Hematopoietic multipotent progenitor cell (in vitro differentiated cells): ENCODE data around the gene NIPA2. TPM values are rescaled to one million over a fixed set of nuclear protein-coding genes. Genes with fewer than 3 reads are reported as not detected.
A peak's percentile ranks its signal among the peaks of the same experiment; 100 is the strongest.

Experiments used
- DNase-seq, 3 donors: peaks; one replicate each; pipeline ENCODE4 v3.0.0-alpha.2; 2011 to 2015; ENCODE audit warnings: low read depth in 2 of 3, low spot score in 2 of 3
- total RNA-seq: library from RNA; depleted of rRNA; stranded (reverse); fragments of >200 nt; gene quantifications from one replicate; pipeline ENCODE4 v1.2.3, GENCODE V29; 2012

NIPA2 gene
- total RNA-seq, 1 donor, result 48.5 TPM

GRCh38 chr15:22874966-22875365 is 36.5 kb downstream of the NIPA2 start:
- no peak for DNase-seq

GRCh38 chr15:22877117-22877516 is 38.7 kb downstream of the NIPA2 start:
- no peak for DNase-seq

GRCh38 chr15:22877607-22878006 is 39.1 kb downstream of the NIPA2 start:
- DNase-seq, result no peak

DNA sequence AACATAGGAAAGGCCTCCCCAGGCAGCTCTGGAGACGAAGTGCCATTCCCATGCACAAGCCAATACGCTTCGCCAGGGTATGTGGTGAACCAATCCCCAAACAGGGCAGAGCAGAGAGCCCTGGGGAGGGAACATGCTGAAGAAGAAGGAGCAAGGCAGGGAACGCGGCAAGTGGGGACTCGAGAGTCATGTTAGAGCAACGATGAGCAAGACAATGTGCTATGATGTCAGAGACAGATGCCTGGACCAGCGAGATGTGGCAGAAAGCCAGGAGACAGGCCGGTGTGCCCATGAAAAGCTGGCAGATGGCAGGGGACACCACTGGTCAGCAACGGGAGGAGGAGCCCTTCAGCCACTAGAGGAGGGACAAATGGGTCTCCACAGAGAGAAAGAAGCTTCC is 39.6 kb downstream of the NIPA2 start:
- no peak for DNase-seq

- no peak for DNase-seq
These were observed 41.9 kb downstream of the NIPA2 start for GRCh38 chr15:22880068-22880980.

DNA sequence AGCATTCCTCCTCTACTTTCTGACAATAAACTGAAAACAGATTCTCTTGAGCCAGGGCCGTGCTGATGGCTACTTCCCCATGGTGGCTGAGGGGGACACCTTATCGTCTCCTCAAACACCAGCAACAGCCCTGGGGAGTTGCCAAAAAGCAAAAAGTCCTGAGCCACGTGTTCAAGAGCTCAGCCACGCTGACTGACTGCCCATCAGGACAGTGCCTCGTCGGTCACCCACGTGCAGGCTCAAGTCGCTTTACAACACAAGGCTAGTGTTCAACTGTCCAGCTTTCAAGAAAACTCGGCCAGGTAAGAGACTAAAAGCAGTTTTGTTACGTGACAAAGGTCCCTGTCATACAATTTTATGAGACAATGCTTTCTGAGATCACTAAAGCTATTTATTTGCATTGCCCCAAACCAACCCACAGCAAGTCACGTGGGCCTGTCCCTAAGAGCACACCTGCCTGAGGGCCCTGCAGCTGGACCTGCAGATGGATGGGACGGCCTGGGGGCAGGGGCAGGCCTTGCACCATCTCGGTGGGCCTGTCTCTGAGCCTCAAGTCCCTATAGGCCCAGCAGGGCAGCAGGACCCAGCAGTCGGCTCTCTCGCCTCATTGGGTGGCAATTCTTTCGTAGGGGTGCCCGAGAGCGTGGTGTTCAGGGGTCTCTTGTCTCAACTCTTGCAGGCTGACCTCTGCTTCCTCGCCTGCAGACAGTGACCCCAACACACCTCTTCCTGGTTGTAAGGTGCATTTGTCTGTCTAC is 42.7 kb downstream of the NIPA2 start:
- no peak for DNase-seq

DNA sequence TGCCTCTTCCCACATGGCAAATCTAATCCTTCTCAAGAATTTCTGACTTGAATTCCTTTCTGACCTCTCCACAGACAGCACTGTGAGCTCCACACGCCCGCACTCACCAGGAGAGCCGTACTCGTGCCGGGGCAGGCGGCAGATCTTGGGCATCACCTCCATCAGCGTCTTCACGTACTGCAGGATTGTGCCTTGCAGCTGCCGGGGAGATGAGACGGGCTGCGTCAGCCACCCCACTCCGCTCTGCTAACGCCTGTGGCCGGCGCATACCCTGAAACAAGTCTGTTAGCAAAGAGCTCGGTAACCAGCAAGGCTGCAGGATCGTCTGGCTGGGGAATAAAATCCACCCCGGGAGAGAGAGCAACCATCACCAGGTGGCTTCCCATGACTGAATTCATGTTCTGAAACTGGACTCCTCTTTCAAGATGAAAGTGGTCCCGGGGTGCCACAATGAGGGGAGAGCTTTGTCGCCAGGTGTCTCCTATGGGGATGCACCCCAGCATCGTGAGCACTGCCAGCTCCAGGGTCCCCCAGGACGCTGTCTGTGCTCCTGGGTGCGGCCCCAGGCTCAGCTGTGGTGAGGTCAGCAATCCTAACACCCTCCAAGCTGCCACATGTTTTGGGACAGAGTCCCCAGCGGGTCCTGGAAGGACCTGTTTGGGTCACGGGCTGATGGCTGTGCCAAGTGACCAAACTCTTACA is 43.4 kb downstream of the NIPA2 start:
- no peak for DNase-seq

DNA sequence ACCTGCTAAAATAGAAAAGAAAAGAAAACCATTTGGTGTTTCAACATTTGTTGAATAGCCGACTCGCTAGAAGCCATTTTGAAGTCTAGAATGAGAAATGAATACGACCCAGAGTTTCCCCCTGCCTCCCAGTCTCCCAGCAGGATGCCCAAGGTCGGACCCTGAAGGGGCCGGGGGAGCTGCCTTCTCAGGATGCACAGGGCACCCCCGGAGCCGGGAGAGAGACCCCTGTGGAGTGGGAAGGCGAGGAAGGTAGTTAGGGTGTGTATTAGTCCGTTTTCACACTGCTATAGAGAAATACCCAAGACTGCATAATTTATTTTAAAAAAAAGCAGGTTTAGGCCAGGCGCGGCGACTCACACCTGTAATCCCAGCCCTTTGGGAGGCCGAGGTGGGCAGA is 44.7 kb downstream of the NIPA2 start:
- DNase-seq, result no peak

DNA sequence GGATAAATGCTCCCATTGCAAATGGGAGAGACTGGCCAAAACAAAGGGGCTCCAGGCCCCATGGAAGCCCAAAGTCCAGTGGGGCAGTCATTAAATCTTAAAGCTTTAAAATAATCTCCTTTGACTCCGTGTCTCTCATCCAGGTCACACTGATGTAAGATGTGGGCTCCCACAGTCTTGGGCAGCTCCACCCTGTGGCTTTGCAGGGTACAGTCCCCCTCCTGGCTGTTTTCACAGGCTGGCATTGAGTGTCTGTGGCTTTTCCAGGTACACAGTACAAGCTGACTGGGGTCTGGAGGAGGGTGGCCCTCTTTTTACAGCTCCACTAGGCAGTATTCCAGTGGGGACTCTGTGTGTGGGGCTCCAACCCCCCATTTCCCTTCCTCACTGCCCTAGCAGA is 45.9 kb downstream of the NIPA2 start:
- DNase-seq, result peak in 1 of 3 donors; percentile 21

GRCh38 chr15:22885120-22885519 is 46.7 kb downstream of the NIPA2 start:
- DNase-seq, result no peak

GRCh38 chr15:22887157-22887951 is 48.9 kb downstream of the NIPA2 start:
- no peak for DNase-seq

GRCh38 chr15:22888120-22888859 is 49.8 kb downstream of the NIPA2 start:
- no peak for DNase-seq

DNA sequence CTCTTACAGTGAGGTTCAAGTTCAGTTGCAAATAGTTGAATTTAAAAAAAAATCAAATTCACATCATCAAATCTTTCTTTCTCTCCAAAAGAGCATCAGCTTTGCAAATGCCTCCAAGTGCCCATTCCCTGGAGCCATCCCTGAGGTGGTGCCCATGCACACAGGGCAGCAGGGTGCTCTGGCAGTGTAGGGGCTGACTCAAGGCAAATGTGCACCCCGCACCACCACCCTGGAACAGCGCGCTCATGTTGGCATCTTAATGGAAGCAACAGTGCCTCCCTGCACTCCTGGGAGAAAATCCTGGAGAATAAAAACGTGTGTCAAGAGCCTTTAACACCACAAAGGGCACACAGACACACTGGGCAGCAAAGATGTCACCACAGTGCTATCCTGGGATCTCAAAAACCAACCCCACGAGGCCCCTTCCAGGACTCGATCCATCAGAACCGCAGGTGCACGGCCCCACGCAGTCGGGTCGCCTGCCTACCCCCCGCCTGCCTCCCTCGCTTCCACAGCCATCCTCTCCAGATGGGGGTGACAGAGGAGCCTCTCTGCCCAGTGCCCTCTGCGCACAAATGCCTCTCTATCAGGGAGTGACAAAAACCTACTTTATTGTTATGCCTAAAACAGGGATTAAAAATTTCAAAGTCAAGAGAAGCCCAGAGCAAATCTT is 50.8 kb downstream of the NIPA2 start:
- no peak for DNase-seq

GRCh38 chr15:22890296-22890695 is 51.8 kb downstream of the NIPA2 start:
- no peak for DNase-seq

- no peak for DNase-seq
These were observed 53.2 kb downstream of the NIPA2 start for GRCh38 chr15:22891426-22892210.

GRCh38 chr15:22892333-22892732 is 53.9 kb downstream of the NIPA2 start:
- DNase-seq, result no peak

DNA sequence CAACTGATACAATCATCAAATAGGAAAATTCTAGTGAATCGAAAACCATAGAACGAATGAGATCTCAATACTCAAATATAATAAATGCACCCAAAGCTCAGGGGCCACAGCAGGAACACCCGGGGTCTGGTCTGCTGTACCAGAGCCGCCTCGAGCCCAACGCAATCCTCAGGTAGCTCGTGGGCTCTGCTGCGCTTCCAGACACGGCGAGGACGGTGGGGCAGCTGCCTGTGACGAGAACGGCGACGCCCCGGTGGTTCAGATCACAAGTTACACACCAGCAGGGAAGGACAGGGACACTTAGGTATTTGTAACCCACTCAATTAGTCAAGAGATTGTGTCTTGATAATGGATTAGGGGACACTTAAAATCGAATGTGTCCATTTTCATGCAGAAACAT is 54.6 kb downstream of the NIPA2 start:
- DNase-seq, result no peak

GRCh38 chr15:22893881-22894280 is 55.4 kb downstream of the NIPA2 start:
- DNase-seq, result no peak
